HUES64 (cell line): ENCODE data around the gene MRGPRE.

ENCODE experiments used
- H3K27ac ChIP-seq: 2 replicates; pipeline ENCODE4 v1.7.0; 2013; ENCODE audit warnings: low read depth, low read length, inconsistent platforms
- H3K27me3 ChIP-seq: 2 replicates; pipeline ENCODE4 v1.6.1; 2013; ENCODE audit warnings: mild to moderate bottlenecking, low read length; ENCODE audit not compliant: insufficient read depth
- H3K36me3 ChIP-seq: 2 replicates; pipeline ENCODE4 v1.6.1; 2013; ENCODE audit warnings: mild to moderate bottlenecking, low read length; ENCODE audit not compliant: insufficient read depth
- H3K4me1 ChIP-seq: 2 replicates; pipeline ENCODE4 v1.6.1; 2013; ENCODE audit warnings: mild to moderate bottlenecking, low read length, moderate library complexity; ENCODE audit not compliant: insufficient read depth
- H3K4me3 ChIP-seq: 2 replicates; pipeline ENCODE4 v1.5.1; 2013; ENCODE audit warnings: mild to moderate bottlenecking, low read length, moderate library complexity
- H3K9ac ChIP-seq: 2 replicates; pipeline ENCODE4 v1.6.1; 2013; ENCODE audit warnings: mild to moderate bottlenecking, low read depth, low read length
- H3K9me3 ChIP-seq: 2 replicates; pipeline ENCODE4 v1.6.1; 2013; ENCODE audit warnings: low read depth, low read length; ENCODE audit not compliant: insufficient read depth
- WGBS: fragments of 150-250, 120-280 bp; methylation state at CpG from one replicate; pipeline ENCODE4 v1.1.7; 2013; ENCODE audit warnings: missing lambda C conversion rate; 5-methylcytosine and 5-hydroxymethylcytosine counted together

MRGPRE gene

GRCh38 chr11:3199537-3200295 is 32.5 kb downstream of the MRGPRE start:
- Histone ChIP-seq H3K9ac (no peak overlapping the region), H3K4me1 (no peaks in the 10 kb centered on the region), H3K27ac (no peak overlapping the region), H3K9me3 (no peaks in the 10 kb centered on the region), H3K36me3 (no peaks in the 10 kb centered on the region), H3K4me3 (no peak overlapping the region), H3K27me3 (peaks cover 38% of the 10 kb centered on the region)
- WGBS = 88% methylated on average over 19 of the region's 19 CpGs

GRCh38 chr11:3198815-3199214 is 33.4 kb downstream of the MRGPRE start:
- no peak overlapping the region for H3K27ac ChIP-seq
- H3K4me1 ChIP-seq = no peaks in the 10 kb centered on the region
- H3K27me3 ChIP-seq = peaks cover 29% of the 10 kb centered on the region
- WGBS = 93% methylated on average over 15 of the region's 15 CpGs
- no peak overlapping the region for H3K9ac ChIP-seq
- H3K4me3 ChIP-seq = no peak overlapping the region
- no peaks in the 10 kb centered on the region for H3K36me3 ChIP-seq
- no peaks in the 10 kb centered on the region for H3K9me3 ChIP-seq

- H3K27me3 ChIP-seq = peaks cover 21% of the 10 kb centered on the region
- WGBS = 81% methylated on average over 8 of the region's 8 CpGs
Measured at GRCh38 chr11:3197878-3198528, 34.2 kb downstream of the MRGPRE start.

GRCh38 chr11:3197044-3197695 is 35.0 kb downstream of the MRGPRE start:
- Histone ChIP-seq H3K27ac (no peak overlapping the region), H3K27me3 (peaks cover 13% of the 10 kb centered on the region), H3K9me3 (no peaks in the 10 kb centered on the region), H3K4me1 (no peaks in the 10 kb centered on the region), H3K4me3 (no peak overlapping the region), H3K36me3 (no peaks in the 10 kb centered on the region), H3K9ac (no peak overlapping the region)
- WGBS = 89% methylated on average over 11 of the region's 11 CpGs

More at GRCh38 chr11:3197878-3198528, 34.2 kb downstream of the MRGPRE start:
- no peak overlapping the region for H3K4me3 ChIP-seq
- no peaks in the 10 kb centered on the region for H3K4me1 ChIP-seq
- H3K27ac ChIP-seq = no peak overlapping the region
- H3K9me3 ChIP-seq = no peaks in the 10 kb centered on the region
- H3K36me3 ChIP-seq = no peaks in the 10 kb centered on the region
- no peak overlapping the region for H3K9ac ChIP-seq

GRCh38 chr11:3196161-3197043 is 35.8 kb downstream of the MRGPRE start:
- 84% methylated on average over 23 of the region's 23 CpGs for WGBS
- H3K9ac ChIP-seq = no peak overlapping the region
- H3K27ac ChIP-seq = no peak overlapping the region

GRCh38 chr11:3195251-3196160 is 36.7 kb downstream of the MRGPRE start:
- Histone ChIP-seq H3K9ac (no peak overlapping the region), H3K36me3 (no peaks in the 10 kb centered on the region), H3K9me3 (no peaks in the 10 kb centered on the region), H3K27me3 (no peaks in the 10 kb centered on the region; the same call in 1 of the 2 replicates), H3K4me3 (no peak overlapping the region), H3K4me1 (0 out of 2 replicates have a peak, but pooled peaks cover 2% of the 10 kb centered on the region), H3K27ac (no peak overlapping the region)
- WGBS = 79% methylated on average over 22 of the region's 22 CpGs

More at GRCh38 chr11:3196161-3197043, 35.8 kb downstream of the MRGPRE start:
- Histone ChIP-seq H3K4me1 (no peaks in the 10 kb centered on the region), H3K27me3 (peaks cover 5% of the 10 kb centered on the region), H3K9me3 (no peaks in the 10 kb centered on the region), H3K36me3 (no peaks in the 10 kb centered on the region), H3K4me3 (no peak overlapping the region)

GRCh38 chr11:3194016-3194816 is 38.0 kb downstream of the MRGPRE start:
- H3K36me3 ChIP-seq = no peaks in the 10 kb centered on the region
- no peak overlapping the region for H3K9ac ChIP-seq
- 88% methylated on average over 12 of the region's 12 CpGs for WGBS
- H3K4me1 ChIP-seq = peaks cover 9% of the 10 kb centered on the region
- H3K9me3 ChIP-seq = no peaks in the 10 kb centered on the region
- no peak overlapping the region for H3K27ac ChIP-seq
- no peaks in the 10 kb centered on the region; the same call in 1 of the 2 replicates for H3K27me3 ChIP-seq
- H3K4me3 ChIP-seq = no peak overlapping the region

GRCh38 chr11:3193373-3194015 is 38.7 kb downstream of the MRGPRE start:
- H3K36me3 ChIP-seq = no peaks in the 10 kb centered on the region
- H3K4me1 ChIP-seq = peaks cover 15% of the 10 kb centered on the region
- no peaks in the 10 kb centered on the region; the same call in 1 of the 2 replicates for H3K27me3 ChIP-seq
- no peak overlapping the region for H3K4me3 ChIP-seq
- WGBS = 87% methylated on average over 19 of the region's 19 CpGs
- H3K9ac ChIP-seq = no peak overlapping the region
- no peak overlapping the region for H3K27ac ChIP-seq
- H3K9me3 ChIP-seq = no peaks in the 10 kb centered on the region
